Choroid plexus epithelial cell (primary cell): ENCODE results near the gene FLT1.

Experiments
- DNase-seq: peaks from one replicate; pipeline ENCODE4 v3.0.0-alpha.2; 2010; ENCODE audit warnings: low read depth
- H3K4me3 ChIP-seq: 2 replicates; pipeline ENCODE4 v1.5.1; 2011; ENCODE audit warnings: low read depth, mild to moderate bottlenecking, control low read depth, low read length, moderate library complexity
- TF ChIP-seq, protein P1 (sequence below): conservative IDR thresholded peaks from 2 replicates; pipeline ENCODE4 v1.5.1; 2011; ENCODE audit warnings: low read depth, mild to moderate bottlenecking, control low read depth, inconsistent platforms, low read length, moderate library complexity

Gene FLT1

DNA sequence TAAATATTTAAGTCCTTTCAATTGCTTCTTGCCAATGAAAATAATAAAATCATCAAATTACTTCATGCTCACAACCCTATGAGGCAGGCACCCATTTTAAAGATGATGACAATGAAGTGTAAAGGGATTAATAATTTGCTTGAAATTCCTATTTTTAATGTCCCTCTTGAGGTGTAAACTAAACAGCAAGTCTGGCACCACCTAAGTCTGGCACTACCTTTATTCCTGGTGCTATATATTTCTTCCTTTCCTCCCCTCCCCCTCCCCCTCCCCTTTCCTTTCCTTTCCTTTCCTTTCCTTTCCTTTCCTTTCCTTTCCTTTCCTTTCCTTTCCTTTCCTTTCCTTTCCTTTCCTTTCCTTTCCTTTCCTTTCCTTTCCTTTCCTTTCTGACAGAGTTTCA lies 42.2 kb downstream of the FLT1 start:
- no peak overlapping the region for H3K4me3 ChIP-seq
- TF ChIP-seq, protein P1, sequence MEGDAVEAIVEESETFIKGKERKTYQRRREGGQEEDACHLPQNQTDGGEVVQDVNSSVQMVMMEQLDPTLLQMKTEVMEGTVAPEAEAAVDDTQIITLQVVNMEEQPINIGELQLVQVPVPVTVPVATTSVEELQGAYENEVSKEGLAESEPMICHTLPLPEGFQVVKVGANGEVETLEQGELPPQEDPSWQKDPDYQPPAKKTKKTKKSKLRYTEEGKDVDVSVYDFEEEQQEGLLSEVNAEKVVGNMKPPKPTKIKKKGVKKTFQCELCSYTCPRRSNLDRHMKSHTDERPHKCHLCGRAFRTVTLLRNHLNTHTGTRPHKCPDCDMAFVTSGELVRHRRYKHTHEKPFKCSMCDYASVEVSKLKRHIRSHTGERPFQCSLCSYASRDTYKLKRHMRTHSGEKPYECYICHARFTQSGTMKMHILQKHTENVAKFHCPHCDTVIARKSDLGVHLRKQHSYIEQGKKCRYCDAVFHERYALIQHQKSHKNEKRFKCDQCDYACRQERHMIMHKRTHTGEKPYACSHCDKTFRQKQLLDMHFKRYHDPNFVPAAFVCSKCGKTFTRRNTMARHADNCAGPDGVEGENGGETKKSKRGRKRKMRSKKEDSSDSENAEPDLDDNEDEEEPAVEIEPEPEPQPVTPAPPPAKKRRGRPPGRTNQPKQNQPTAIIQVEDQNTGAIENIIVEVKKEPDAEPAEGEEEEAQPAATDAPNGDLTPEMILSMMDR: no peak
- no peak for DNase-seq

- no peak for DNase-seq
- TF ChIP-seq, protein P1: no peak
- no peak overlapping the region for H3K4me3 ChIP-seq
Measured at GRCh38 chr13:28451482-28452217, 43.3 kb downstream of the FLT1 start.

DNA sequence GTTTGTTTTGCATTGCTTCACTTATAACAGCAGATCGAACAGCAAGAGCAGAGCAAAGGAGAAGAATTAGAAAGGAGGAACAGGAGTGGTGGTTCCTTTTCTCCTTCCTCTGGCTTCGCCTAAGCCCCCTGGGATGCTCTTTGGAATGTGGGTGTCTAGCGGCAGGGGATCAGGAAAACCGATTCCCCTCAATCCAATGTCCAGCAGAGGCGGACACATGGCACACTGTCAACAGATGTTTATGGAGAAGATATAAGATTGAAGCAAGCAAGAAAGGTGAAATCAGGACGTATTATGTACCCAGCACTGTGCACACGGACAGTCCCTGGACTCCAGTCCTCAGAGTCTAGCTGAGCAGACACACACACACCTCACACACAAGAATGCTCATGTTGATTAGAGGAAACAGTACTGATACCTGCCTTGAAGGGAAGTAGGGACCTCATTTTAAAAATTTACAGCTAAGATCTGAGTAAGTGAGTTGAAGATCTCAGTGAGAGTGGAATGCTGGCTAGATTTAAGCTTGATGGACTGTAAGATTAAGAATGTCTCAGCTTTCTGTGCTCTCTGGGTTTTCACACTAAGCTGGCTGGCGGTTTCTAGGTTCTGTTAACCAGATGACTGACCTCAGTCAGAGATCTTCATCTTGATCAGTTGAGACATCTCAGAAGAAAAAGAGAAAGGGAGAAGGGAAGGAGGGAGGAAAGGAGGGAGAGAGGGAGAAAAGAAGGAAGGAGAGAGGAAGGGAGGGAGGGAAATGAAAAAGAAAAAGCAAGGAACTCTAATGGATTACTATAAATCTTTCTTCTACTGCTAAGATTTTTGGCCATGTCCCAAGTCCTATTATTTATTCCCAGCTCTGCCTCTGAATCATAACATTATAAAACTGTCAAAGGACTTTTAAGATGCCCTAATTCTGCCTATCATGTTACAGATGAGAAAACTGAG lies 44.8 kb downstream of the FLT1 start:
- no peak overlapping the region for H3K4me3 ChIP-seq
- TF ChIP-seq, protein P1: no peak
- no peak for DNase-seq

DNA sequence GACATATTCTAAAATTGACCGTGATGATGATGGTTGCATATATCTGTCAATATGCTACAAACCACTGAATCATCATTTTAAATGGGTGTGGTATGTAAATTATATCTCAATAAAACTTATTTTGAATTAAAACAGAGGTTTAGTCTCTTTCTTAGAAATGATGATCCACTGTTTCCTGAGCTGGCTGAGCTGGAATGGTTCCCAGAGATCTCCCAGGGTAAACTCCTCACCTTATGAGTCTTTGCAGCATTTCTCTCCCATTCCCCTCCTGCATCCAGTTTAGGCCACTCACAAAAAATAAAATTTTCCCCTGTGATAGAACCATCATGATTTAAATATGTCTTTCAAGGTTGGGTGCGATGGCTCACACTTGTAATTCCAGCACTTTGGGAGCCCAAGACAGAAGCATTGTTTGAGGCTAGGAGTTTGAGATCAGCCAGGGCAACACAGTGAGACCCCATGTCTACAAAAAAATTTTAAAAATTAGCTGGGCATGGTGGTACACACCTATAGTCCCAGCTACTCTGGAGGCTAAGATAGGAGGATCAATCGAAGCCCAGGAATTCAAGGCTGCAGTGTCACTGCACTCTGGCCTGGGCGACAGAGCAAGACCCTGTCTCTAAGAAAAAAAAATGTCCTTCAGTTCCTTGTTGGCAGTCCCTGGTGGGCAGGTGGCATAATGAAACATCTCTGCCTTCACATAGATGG lies 46.1 kb downstream of the FLT1 start:
- H3K4me3 ChIP-seq: no peak overlapping the region
- DNase-seq: no peak
- TF ChIP-seq, protein P1: no peak

- TF ChIP-seq, protein P1: no peak
- no peak overlapping the region for H3K4me3 ChIP-seq
- DNase-seq: no peak
Measured at GRCh38 chr13:28447989-28448388, 46.9 kb downstream of the FLT1 start.

DNA sequence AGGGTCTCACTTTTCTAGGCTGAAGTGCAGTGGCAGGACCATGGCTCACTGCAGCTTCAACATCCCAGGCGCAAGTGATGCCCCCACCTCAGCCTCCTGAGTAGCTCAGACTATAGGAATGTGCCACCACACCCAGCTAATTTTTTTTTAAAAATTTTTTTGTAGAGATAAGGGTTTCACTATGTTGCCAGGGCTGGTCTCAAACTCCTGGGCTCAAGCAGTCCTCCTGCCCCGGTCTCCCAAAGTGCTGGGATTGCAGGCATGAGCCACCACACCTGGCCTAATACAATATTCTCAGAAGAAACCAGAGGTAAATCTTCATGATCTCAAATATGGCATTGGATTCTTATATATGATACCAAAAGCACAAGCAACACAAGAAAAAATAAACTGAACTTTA lies 47.7 kb downstream of the FLT1 start:
- TF ChIP-seq, protein P1: no peak
- no peak overlapping the region for H3K4me3 ChIP-seq
- DNase-seq: no peak
